ENCODE data around the gene MEIS2.

The MEIS2 gene

DNA sequence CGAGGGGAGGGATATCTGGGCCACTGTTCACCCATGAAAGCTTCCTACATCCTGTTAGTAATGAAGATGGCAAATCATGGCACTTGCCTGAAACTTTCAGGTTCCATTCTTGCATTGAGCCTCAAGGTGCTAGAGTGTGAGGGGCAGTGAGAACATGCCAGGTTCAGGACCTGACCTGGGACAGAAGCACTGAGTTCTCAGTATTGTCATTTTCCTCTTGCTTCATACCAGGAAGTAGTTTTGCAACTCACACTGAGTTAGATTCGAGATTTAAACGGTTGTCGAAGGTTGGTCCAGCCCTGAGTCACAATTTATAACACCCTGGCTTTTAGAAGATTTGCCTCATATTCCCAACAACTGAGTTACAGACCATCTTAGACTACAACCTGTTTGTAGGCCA, 11.8 kb upstream of the MEIS2 start:
- DNase-seq: no peak

DNA sequence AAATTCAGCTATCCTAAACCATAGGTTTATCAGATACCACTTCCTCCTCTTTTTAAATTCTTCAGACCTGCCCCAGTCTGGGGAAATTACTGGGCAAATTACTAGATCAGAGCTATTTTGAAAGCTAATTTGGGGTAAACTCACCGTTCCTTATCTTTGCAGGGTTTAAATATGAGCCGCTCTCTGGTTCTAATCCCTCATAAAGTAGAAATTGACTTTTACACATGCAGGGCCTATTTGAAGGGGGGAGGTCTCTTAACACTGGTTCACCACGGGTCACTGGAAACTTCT, 11.0 kb upstream of the MEIS2 start:
- DNase-seq: no peak

DNA sequence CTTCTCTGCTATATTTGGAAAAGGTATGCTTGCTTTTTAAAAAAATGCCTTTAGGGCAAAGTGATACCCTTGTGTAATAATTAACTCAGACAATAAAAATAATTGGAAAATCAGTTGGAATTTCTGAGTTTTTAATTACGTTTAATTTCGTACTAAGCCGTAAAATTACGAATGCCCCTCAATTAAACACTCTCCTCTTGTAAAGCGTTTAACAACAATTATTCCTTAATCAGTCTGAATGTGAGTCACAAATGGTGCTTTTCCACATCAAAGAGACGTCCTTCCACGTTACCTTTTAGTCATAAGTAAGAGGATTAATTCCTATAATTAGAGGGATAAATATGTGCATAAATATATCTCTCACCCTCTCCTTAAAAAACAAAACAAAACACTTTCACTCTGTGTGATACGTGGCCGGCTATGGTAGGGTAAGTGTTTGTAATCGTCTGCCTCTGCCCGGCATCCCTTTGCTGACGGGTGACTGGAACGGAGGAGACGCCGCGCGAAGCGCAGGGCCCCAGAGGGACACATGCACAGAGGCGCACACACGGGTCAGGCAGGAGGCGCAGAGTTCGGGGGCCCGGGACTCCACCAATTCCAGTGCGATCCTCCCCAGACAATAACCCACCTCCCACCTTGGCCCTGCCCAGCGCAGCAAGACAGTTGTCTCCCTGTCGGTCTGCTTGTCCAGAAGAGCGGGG, 9.7 kb upstream of the MEIS2 start:
- no peak for DNase-seq

DNA sequence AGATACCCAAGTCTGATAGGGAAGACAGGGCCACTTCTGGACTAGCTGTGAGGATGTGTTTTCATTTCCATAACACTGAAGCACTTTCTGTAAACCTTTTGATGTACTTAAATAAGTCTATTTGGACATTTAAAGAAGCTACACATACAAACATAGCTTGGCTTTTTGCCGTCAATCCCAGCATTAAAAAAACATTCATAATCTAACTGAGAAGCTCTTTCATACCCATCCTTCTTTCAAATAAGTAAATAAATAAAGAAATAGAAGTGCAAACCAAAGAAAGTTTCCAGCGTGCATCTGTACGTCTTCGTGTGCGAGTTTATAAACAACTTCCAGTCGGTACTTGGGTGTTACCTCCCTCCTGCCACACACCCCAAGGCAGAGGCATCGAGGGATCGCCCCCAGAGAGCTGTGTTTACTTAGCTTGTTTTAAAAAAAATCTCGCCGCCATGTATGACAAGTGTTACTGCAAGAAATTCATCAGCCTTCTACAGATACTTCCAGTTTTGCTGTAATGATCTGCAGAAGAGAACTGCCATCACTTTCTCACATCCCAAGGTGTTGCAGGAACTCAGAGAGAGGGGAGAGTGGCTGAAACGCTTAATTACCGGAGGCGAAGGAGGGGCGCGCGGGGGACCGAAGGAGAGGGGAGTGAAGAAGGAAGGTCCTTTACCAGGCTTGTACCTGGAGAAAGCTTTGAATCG, 9.0 kb upstream of the MEIS2 start:
- DNase-seq: no peak

DNA sequence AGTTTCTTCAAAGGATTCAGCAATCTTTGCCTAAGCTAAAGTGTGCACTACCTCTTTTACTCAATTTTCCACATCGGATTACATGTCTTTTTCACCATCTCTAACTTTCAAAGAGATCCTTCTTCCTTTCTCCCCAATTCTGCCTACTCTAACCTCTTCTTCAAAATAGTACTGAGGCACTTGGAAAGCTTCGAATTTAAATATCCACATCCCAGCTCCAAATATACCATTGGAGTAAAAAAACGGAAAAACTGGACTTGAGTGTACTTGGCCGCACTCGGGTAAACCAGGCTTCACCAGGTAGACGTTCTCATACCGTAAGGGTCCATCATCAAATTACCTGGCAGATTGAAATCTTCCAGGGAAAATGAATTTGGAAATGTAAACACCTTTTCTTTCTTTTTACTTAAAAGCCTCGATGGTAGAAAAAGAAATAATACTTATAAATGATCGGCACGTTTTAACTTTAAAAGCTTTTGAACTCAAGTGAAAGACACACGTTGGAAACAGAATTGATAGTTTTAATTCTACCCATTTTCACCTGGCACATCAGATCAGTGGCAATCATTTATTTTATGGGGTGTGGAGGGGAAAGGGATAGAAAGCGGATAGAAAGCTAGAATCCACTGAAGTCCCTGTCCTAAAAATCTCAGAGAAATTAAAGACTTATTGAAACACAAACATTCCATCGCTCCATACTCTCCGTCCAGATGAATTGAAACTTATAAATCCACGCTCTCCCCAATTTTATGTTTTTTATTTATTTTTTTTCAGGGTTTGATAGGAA, 8.2 kb upstream of the MEIS2 start:
- no peak for DNase-seq

DNA sequence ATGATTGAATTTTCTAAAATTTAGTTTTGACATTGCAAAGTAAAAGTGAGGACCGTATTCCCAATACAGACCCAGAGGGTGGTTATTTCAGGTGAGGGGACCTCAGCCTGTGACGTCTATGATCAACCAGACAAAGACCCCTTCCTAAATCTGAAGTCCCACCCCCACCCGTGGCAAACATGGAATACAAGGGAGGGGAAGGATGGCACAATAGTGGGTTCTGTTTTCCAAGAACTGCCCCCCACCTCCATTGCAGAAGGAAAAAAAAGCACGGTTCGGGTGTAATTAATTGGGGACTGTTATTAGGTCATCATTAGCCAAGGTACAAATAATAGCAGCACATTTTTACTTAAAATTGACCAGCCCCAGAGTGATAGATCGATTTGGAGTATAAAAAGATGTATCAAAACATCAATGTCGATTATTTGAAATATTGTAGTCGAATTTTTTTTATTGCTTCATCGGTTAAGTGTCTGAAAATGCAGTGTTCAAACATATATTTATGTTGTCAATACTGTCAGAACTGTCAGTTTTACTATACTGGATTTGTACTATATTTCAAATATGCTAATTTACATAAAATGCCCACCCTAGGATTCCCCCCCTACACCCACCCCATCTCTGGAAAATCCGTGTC, 7.5 kb upstream of the MEIS2 start:
- DNase-seq: no peak

DNA sequence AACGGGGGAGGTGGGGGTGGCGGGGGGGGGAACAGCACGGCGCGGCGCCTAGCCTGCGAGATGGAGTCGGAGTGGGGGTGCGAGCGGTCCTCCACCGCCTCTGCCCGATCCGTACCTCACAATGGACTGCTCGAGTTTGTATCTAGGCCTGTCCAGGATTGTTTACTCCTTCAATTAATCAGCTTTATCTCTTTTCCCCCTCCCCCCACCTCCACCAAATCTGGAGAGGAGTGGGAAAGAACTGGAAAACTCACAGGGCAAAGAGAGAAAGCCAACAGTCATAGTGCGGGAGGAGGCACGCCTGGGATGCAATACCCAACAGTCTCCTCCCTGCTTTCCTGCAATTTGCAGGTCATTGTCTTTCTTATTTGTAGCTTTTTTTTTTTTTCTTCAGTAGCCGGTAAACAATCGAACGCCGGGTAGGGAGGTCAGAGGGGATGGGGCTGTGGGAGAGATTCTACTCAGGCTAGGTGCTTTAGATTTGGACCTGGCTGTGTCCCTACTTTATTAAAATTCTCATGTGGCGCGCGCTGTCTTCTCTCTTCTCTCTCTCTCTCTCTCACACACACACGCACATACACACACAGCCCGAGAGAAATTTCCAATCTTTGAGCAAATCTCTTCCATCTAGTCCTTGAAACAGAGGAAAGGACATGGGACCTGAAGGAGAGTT, 6.9 kb upstream of the MEIS2 start:
- no peak for DNase-seq

DNA sequence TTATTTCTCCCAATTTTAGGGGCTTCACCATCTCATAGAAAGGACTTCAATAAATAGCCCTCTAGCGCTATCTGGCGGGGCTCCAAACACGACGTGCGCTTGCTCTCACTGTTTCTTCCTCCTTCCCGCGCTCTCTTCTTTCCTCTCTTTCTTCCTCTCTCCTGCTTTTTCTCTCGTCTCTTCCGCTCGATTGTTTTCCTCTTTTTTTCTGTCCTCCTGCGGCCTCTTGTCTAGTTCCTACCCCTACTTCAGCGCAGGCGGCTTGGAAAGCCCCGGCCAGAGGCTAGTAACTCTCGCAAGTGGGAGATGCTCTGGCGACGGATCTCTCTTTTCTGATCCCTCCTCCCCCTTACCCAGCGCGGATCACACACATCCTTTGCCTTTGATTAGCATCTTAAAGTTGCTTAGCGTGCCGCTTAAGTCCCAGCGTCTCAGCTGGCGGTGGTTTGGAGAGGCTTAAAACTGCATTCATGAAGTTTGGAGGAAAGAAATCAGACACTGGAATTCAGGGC, 6.2 kb upstream of the MEIS2 start:
- DNase-seq: no peak

DNA sequence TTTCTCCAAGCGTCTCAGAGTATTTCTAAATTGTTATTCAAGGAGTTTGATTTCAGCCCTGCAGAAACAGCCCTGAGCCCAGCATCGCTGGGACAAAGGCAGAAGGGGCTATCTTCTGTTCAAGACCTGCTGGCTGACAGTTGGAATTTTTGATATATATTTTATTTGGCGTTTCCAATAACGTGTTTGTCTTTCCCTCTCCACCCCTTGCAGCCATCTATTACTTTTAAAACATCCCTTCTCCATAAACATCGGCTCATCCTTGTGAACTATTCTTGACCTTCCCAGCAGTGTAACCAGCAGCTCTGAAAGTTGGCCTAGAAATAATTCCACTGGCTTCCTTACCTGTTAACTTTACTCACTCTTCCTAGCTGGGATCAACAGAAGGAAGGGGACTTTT, 5.5 kb upstream of the MEIS2 start:
- DNase-seq: no peak

DNA sequence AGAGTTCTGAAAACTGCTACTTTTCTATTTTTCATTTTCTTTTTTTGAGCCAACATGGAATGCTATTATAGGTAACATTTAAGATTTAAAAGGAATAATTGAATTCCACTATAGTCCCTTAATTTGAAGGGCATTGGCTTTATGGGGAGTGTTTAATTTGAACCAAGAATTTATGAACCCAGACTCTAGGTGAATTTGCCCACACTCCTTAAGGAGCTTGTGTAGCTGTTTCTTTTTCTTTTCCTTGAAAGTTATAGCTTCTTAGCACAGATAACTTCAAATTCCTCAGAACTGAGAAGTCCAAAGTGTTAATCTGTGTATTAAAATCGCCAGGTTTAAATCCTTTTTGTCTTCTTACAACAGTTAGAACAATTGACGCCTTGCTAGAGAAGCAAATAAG, 4.7 kb upstream of the MEIS2 start:
- DNase-seq: no peak

DNA sequence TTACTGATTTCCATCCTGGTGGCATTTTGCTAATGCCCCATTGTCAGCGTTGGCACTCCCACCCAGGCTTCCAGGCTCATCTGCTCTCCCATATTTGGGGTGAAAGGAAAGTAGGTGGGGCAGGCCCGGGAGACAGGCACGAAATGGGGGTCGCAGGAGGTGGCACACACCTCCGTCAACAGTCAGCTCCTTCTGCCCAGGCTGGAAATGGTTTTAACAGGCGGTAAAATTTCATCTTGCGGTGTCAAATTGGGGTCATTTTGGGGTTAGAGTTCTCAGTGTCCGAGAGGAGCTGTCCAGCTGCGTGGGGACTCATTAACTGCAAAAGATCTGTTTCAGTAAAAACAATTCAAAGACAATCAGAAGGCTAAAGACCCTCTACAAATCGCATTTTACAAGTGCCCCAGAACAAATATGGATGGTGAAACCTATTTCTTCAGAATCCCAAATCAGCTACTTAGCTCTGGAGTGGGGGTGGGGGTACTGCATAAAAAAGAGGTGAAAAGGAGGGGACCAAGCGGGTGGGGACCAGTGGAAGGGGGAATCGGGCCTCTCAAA, 4.2 kb upstream of the MEIS2 start:
- no peak for DNase-seq

DNA sequence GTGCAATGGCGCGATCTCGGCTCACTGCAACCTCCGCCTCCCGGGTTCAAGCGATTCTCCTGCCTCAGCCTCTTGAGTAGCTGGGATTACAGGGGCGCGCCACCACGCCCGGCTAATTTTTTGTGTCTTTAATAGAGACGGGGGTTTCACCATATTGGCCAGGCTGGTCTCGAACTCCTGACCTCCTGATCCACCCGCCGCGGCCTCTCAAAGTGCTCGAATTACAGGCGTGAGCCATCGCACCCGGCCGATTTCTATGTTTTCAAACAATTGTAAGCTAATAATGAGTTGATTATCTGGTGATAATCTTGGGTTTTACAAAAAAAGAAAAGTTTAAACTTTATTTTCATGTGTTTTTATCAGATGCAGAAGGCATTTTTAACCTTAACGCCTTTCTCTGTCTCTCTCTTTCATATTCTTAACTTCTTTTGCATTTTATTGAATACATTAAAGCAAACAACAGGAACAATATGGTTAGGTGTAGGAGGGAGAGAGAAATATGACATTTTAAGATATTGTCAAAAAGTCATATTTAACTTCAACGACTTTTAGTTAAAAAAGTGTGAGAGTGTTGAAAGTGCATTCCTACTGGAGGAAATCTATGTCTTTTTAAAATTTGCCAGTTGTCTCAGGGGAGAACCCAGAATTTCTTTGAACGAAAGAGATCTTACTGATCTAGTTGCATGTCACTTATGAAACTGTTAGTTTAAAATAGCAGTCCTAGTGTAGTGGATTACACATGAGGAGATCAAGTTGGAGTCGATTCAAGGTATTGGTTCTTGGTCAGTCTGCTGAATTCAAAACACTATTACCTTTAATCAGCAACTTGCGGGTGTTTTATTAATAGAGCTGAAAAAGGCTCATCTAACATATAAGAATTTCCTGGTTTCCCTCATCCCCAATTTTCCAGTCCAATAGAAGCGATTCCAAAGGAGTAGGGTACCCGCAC, 3.4 kb upstream of the MEIS2 start:
- no peak for DNase-seq

DNA sequence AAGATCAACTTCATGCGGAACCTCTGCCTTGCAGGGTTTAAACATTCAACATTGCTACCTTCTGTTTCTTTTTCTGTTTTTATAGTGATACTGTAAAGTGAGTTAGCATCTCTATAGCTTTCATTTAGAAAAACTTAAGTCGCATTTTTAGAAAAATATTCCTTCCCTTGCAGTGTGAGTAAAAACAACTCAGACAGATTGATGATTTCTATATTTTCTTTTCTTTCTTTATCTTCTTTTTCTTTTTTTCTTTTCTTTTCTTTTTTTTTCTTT, 2.8 kb upstream of the MEIS2 start:
- DNase-seq: no peak

DNA sequence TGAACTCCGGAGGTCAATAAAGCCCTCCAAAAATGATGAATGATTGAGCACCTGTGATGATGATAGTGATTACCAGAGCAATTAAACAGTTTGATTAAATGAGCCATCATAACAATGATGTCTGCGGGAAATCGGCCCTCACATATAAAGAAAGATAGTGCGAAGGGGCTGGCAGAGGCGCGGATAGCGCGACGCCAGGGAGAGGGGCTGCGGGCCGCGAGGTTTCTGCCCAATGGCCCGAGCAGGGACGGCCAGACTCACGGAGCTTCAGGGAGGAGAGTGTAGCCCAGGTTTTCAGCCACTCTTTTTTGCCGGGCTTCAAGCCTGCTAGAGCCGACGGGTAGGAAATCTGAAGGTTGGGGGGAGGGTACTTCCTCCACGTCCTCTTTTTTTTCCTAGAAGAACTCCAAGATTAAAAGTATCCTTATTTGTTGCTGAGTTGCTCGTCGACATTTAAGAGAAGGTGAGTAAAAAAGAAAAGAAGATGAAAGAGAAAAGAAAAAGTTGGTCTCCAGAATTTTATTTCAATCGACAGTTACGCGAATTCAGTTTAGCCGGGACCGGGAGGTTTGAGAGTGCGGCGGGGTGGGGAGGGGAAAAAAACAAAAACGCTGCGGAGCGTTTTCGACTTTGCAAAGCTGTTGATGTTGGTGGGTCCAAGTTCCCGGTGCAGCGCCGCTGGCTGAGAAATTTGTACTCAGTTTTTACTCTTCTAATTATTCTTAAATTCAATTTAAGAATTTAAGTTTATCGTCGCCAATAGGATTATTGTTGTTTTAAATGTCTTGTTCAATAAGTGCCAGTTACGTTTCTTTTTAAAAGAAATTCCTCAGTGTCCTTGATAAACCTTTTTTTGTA, 2.2 kb upstream of the MEIS2 start:
- DNase-seq: no peak

DNA sequence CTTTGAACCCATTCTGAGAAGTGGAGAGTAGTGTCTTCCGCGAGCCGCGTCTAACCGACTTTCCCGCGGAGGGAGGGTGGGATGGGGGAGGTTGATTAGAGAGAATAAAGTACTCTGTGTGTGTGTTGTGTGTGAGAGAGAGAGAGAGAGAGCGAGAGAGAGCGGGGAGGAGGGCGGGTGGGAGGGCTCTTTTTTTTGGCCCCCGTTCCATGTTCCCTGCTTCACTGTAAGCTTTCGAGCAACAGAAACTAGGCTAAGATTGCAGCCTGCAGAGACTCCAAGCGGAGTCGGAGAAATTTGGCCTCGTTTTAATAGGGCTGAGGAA, 1.6 kb upstream of the MEIS2 start:
- DNase-seq: no peak

DNA sequence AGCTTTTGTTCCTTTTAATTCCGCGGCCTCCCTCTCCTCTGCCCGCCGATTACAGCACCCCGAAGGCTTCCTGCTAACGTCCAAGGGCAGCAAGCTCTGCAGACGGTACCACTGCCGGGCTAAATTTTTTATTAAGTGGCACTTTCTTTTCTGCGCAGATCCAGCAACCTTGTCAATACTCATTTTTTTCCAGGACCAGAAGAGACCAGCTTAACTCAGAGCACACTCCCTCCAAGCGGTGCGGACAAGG, 542 bp upstream of the MEIS2 start:
- no peak for DNase-seq

DNA sequence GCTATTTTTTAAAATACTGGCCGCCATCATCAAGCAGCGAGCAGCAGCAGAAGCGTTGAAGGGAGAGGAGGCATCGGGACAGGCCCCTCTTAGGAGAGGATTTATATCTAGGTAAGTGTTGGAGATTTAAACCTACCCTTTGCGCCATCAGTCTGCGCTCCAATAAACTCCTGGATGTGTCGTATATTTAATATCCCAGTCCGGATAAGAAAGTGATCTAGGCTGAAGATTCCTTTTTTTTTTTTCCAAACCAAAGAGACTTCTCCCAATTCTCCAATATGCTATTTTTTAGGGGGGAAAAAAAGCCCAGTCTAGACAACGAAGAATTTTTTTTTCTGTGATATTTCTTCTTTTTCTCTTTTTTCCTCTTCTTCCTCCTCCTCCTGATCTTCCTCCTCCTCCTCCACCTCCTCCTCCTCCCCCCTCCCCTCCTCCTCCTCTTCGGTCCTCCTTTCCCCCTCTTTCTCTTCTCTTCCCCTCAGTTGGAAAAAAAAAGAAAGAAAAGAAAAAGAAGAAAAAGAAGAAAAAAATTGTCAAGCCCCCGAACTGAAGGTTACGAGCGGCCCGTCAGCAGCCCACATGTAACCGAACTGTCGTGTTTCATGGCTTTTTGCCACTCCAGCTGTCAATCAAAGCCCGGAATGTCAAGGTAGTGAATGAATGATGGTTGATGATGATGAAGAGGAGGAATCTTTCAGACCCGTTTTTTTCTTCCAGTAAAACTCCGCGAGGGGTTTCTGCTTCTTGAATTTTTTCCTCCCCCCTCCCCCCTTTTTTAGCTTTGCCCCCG, 835 bp downstream of the MEIS2 start:
- no peak for DNase-seq

DNA sequence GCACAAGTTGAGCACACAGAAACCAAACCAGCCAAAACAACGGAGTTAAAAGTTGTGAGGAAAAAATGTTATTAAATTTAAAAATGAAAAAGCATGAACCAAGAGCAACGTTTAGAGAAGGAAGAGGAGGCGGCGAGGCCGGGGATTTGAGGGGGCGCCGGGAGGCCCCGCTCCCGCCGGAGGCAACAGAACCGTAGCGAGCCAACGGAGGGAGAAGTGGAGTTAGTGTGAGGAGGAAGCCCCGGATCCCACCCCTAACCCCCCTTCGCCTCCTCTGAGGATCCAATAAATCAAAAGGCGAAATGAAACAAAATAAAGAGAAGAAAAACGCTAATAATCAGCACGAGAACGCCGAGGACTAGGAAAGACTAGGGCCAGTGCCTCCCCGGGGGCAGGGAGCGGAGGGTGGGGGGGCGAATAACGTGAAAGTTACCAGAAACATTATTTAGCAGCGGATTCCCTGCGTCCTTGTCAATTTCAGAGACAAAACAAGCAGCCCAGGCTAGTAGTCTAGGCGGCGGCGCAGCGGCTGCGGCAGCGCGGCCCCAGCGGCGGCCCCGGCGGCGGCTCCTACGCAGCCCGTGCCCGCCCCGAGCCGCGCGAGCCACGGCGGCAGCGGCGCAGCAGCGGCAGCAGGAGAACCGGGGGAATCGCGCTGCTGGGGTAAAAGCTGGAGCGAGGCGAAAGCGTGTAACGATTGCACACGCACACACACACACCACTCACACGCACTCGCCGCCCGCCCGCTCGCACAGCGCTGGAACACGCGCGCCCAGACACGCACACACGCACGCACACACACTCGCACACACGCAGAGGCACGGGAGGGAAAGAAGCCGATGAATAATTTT, 1.7 kb downstream of the MEIS2 start:
- DNase-seq: no peak
